GM21423 (cell line): ENCODE data around the gene BCO1.

ENCODE experiments used
- ATAC-seq: cut with Tn5 transposase; IDR thresholded peaks from one replicate; pipeline ENCODE4 v1.9.1; 2021; ENCODE audit warnings: mild to moderate bottlenecking, moderate library complexity; ENCODE audit not compliant: unreplicated experiment

BCO1 gene

DNA sequence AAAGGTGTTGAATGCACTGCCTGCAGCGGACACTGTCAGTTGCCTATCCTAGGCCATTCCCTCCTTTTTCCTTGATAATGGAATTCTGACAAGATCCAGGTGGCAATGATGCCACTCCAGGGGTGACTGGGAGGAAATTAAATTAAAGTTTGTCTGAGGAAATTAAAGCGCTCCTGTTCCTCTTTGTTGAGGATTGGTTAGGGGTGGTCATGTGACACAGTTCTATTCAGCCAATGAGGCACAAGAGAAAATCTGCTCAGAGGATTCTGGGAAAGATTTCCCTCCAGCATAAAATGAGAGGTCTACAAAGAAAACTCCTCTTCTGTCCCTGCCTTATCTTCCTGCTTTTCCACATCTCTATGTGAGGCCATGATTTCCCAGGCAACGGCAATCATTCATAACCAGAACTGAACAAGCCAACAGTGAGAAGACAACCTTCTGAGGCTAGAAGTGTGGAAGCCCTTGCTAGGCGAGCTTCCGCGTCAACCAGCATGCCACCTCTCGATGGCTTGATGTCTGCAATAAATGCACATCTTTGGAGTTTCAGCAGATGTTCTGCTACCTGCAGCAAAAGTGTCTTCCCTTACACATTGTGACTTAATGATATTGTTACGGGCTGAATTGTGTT lies 5.6 kb upstream of the BCO1 start:
- ATAC-seq, result no peak

GRCh38 chr16:81237282-81237681 lies 1.2 kb upstream of the BCO1 start:
- ATAC-seq, result no peak

GRCh38 chr16:81237942-81238295 lies 570 bp upstream of the BCO1 start:
- no peak for ATAC-seq

DNA sequence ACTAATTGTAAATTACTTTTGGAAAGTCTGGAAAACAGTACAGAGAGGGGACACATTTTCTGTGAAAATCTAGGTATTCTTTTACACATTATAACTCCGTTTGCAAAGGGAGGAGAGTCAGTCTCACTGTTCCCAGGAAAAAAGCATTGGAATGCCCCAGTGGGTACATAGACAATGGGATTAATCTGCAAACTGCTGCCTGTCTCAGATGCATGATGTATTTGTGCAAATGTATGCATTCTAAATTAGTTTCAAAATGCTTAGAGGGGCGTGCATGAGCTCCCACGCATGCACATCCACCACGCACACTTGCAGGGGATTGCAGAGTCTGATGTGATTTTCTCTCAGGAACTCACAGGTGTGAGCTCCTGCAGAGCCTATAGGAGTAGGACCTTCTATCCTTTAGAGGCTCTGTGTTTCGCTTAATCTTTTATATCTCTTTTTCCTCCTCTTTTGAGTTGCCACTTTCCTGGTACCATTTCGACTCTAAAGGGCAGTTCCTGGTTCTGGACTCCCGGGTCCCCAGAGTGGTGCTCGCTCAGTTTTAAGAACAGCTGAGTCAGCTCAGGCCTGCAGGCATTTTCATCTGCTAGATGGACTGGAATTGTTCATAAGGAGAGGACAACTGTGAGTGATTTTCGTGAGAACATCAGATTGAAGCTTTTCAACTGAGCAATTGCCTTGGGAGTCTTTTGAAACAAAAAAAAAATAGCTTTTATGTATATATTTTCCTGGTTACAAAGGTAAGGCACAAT lies 1.1 kb downstream of the BCO1 start:
- no peak for ATAC-seq

- no peak for ATAC-seq
Measured at GRCh38 chr16:81241706-81242105, 3.2 kb downstream of the BCO1 start.

DNA sequence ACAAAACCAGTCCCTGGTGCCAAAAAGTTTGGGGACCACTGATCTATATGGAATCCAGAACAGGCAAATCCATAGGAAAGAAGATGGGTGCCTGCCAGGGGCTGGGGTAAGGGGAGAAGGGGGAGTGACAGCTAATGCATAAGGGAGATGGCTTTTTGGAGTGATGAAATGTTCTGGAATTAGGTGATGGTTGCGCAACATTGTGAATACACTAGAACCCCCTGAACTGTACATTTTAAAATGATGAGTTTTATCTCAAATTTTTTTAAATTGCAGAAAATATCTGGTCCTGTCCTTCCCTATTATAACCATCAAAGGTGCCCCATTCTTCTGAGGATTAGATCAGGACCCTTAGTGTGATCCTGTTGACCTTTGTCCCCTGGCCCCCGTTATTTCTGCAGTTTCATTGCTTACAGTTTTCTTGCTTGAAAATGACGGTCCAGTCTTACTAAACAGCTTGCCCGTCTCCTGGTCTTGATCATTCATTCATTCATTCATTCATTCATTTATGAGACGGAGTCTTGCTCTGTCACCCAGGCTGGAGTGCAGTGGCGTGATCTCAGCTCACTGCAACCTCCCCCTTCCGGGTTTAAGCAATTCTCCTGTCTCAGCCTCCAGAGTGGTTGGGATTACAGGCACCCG lies 4.6 kb downstream of the BCO1 start:
- ATAC-seq, result no peak

DNA sequence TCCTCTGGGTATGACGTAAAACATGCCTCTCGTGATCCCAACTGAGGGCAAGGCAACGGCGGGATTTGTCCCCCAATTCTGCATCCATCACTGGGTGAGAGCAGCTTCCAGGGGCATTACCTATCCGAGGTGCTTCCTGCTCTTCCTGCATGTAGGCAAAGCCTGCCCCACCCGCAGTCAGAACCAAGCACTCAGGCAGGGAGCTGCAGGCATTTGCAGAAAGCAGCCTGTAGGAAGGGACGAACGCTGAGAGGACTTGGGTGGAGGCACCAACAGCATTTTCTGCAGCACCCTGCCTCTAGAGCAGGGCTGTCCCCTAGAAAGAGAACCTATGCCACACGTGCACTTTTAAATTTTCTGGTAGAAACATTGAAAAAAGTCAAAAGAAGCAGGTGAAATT lies 5.5 kb downstream of the BCO1 start:
- ATAC-seq, result no peak

GRCh38 chr16:81251871-81252270 lies 13.4 kb downstream of the BCO1 start:
- ATAC-seq, result no peak

- no peak for ATAC-seq
Measured at GRCh38 chr16:81253141-81253540, 14.7 kb downstream of the BCO1 start.

DNA sequence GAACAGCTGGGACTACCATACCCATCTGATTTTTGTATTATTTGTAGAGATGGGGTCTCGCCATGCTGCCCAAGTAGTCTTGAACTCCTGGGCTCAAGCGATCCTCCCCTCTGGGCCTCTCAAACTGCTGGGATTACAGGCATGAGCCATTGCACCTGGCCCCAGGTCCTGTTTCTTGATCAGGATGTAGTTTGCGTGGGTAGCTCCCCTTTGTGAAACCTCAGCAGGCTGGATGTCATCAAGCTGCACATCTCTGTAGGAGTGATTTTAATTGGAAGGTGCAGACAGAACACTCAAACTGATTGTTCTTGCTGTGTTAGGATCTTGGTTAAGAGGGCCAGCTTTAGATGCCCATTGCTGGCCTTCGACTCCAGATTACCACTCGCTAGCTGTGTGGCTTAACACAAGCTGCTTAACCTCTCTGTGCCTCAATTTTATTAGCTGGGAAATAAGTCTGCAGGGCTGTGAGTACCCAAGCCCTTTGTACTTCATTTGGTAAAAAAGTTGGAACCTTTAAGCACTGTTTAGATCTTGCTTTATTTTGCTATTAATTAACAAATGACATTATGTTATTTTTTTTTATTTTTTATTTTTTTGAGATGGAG lies 16.5 kb downstream of the BCO1 start:
- no peak for ATAC-seq

DNA sequence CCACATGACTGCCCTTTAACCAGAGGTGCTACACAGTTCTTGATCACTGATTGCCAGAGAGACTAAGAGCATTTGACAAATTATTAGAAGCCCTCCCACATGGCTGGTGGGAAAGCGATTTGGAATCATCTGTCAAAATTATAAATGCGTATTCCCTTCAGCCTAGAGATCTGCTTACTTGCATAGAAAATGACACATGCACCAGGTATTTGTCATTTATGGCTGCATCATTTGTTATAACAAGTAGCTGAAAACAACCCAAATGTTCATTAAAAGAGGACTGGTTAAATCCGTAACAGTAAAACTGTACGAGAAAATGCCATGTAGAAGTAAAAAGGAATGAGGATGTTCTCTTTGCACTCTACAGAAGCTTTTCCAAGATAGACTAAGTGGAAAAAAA lies 21.4 kb downstream of the BCO1 start:
- ATAC-seq, result no peak

DNA sequence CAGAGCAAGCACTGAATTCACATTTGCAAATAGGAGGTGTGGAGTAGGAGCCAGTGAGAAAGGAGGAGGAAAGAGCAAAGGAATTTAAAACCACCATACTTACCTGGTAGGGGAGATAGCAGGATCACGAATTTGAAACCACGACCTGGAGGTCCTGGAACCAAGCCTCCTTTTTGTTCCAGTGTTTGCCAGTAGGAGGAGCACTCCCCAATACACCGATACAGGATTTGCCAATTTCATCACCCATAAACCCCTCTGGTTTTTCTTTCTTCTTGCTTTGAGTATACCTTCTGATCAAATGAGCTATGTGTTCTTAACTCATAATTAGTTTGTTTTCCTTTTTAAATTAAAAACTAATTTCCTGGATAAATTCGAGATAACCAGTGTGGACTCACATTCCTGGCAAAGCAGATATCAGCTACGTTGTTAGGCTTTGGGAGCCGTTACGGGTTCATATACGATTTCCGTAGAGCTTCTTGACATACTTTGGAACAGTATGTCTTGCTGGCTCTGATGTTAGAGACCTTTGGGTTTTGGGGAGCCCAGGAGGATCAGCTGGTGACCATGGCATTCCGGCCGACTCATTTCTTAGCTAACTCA lies 22.7 kb downstream of the BCO1 start:
- no peak for ATAC-seq

- no peak for ATAC-seq
Measured at GRCh38 chr16:81263470-81264220, 25.2 kb downstream of the BCO1 start.

DNA sequence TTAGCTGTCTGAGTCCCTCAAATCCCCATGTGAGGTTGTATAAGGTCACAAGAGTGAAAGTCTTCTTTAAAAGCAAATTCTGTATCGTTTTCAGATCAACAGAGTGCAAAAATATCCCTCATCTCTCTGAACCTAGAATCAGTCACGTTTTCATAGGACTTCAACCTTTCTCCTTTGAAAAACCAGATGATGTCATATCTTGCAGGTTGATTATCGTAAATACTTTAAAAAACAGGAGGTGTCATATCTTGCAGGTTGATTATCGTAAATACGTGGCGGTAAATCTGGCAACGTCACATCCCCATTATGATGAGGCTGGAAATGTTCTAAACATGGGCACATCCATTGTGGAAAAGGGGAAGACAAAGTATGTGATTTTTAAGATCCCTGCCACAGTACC lies 25.9 kb downstream of the BCO1 start:
- no peak for ATAC-seq

DNA sequence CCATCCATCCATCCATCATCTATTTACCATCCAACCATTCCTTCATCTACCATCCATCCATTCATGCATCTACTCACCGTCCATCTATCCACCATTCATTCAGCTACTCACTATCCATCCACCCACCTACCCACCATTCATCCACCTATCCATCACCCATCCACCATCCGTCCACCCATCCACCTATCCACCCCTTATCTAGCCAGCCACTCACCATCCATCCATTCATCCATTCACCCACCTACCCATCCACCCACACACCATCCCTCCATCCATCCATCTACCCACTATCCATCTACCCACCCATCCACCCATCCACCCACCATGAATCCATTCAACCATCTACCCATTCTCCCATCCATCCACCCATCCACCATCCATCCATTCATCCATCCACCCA lies 26.6 kb downstream of the BCO1 start:
- no peak for ATAC-seq

- no peak for ATAC-seq
Measured at GRCh38 chr16:81265658-81266451, 27.4 kb downstream of the BCO1 start.

- no peak for ATAC-seq
Measured at GRCh38 chr16:81266680-81267095, 28.2 kb downstream of the BCO1 start.

GRCh38 chr16:81268509-81268908 lies 30.0 kb downstream of the BCO1 start:
- no peak for ATAC-seq

GRCh38 chr16:81273223-81273950 lies 34.9 kb downstream of the BCO1 start:
- ATAC-seq, result no peak
